Upper lobe of right lung (tissue), 1 donor: ENCODE measurements around the gene MYADML2. TPM values are rescaled to one million over a fixed set of nuclear protein-coding genes. Genes with fewer than 3 reads are reported as not detected.
A peak's percentile ranks its signal among the peaks of the same experiment; 100 is the strongest.

Experiments
- ATAC-seq: fragments of 200-7000 bp; cut with Tn5 transposase; one replicate; pipeline ENCODE4 v1.9.1; 2020; ENCODE audit warnings: mild to moderate bottlenecking, moderate library complexity
- DNase-seq: peaks from one replicate; pipeline ENCODE4 v3.0.0-alpha.2; 2020
- H3K27ac ChIP-seq: fragments of 200-600 bp; one replicate; pipeline ENCODE4 v1.8.0; 2022
- H3K27me3 ChIP-seq: fragments of 200-600 bp; one replicate; pipeline ENCODE4 v1.8.0; 2022; ENCODE audit warnings: mild to moderate bottlenecking
- H3K36me3 ChIP-seq: fragments of 200-600 bp; one replicate; pipeline ENCODE4 v1.8.0; 2022
- H3K4me1 ChIP-seq: fragments of 200-600 bp; one replicate; pipeline ENCODE4 v1.8.0; 2022
- H3K4me3 ChIP-seq: fragments of 200-600 bp; one replicate; pipeline ENCODE4 v1.8.0; 2022; ENCODE audit warnings: mild to moderate bottlenecking
- H3K9me3 ChIP-seq: fragments of 200-600 bp; one replicate; pipeline ENCODE4 v1.8.0; 2022
- CTCF ChIP-seq: fragments of 200-600 bp; IDR thresholded peaks from one replicate; pipeline ENCODE4 v1.8.0; 2022; ENCODE audit warnings: antibody characterized with exemption
- intact Hi-C: fragments of 100-400 bp; cut with DNase I; formaldehyde crosslinking; loops from one replicate; pipeline ENCODE4 v1.11.0; 2022
- total RNA-seq: library from RNA; stranded (reverse); fragmentation: NEBNext Ultra II Directional; extraction: Animal tissue kit (Norgen Biotek cat#: 25700); gene quantifications from one replicate; pipeline ENCODE4 v1.2.1, GENCODE V29; 2021
- donor health status: DM: no; HTN: yes; CAD: no; lungs with severe emphysema.

MYADML2 gene
- total RNA-seq, 1 donor from 2014 or later, result not detected

GRCh38 chr17:81911277-81911961 lies 35.6 kb downstream of the MYADML2 start, which contains the start of gene PCYT2:
Gene PCYT2 (minus strand): TSS chr17:81911399. CDS start chr17:81911355, 44 bp downstream.
- ATAC-seq, result peak; percentile 96
- Histone ChIP-seq H3K27ac (peak within 1 kb of the TSS; percentile 60), H3K4me1 (peaks cover 14% of the 10 kb centered on the region), H3K36me3 (peaks cover 39% of the 10 kb centered on the region), H3K4me3 (peak within 1 kb of the TSS; percentile 85), H3K9me3 (no peaks in the 10 kb centered on the region), H3K27me3 (no peaks in the 10 kb centered on the region)
- intact Hi-C loops, result no loop called here
- DNase-seq, result peak; percentile 97
- TF ChIP-seq CTCF, result peak; percentile 28

GRCh38 chr17:81910840-81911276 lies 36.2 kb downstream of the MYADML2 start:
- peaks cover 13% of the 10 kb centered on the region for H3K4me1 ChIP-seq
- H3K9me3 ChIP-seq, result no peaks in the 10 kb centered on the region
- peaks cover 45% of the 10 kb centered on the region for H3K36me3 ChIP-seq
- H3K27me3 ChIP-seq, result no peaks in the 10 kb centered on the region
- intact Hi-C loops, result no loop called here
- TF ChIP-seq CTCF, result no peak
- peak overlapping the region; percentile 60 for H3K27ac ChIP-seq
- no peak for ATAC-seq
- DNase-seq, result peak; percentile 76
- peak overlapping the region; percentile 85 for H3K4me3 ChIP-seq

- no peaks in the 10 kb centered on the region for H3K27me3 ChIP-seq
- ATAC-seq (peak; percentile 2), DNase-seq (no peak)
- no peak for TF ChIP-seq CTCF
- H3K9me3 ChIP-seq, result no peaks in the 10 kb centered on the region
- peak overlapping the region; percentile 60 for H3K27ac ChIP-seq
- H3K4me1 ChIP-seq, result peaks cover 13% of the 10 kb centered on the region
- H3K36me3 ChIP-seq, result peaks cover 46% of the 10 kb centered on the region
- intact Hi-C loops, result no loop called here
- peak overlapping the region; percentile 85 for H3K4me3 ChIP-seq
Observed at GRCh38 chr17:81909966-81910839, 36.8 kb downstream of the MYADML2 start.

- ATAC-seq (no peak), DNase-seq (no peak)
- H3K4me1 ChIP-seq, result peaks cover 13% of the 10 kb centered on the region
- intact Hi-C loops, result no loop called here
- no peak overlapping the region for H3K4me3 ChIP-seq
- no peak overlapping the region for H3K27ac ChIP-seq
- H3K36me3 ChIP-seq, result peaks cover 36% of the 10 kb centered on the region
- no peaks in the 10 kb centered on the region for H3K9me3 ChIP-seq
- H3K27me3 ChIP-seq, result no peaks in the 10 kb centered on the region
- no peak for TF ChIP-seq CTCF
Observed at GRCh38 chr17:81909231-81909630, 37.8 kb downstream of the MYADML2 start.

GRCh38 chr17:81908793-81909192 lies 38.2 kb downstream of the MYADML2 start:
- intact Hi-C loops, result no loop called here
- Histone ChIP-seq H3K4me1 (peaks cover 13% of the 10 kb centered on the region), H3K9me3 (no peaks in the 10 kb centered on the region), H3K36me3 (peaks cover 32% of the 10 kb centered on the region), H3K27me3 (no peaks in the 10 kb centered on the region), H3K4me3 (no peak overlapping the region), H3K27ac (no peak overlapping the region)
- ATAC-seq, result no peak
- DNase-seq, result no peak
- no peak for TF ChIP-seq CTCF
